ENCODE measurements around the gene KLK11.

The KLK11 gene

DNA sequence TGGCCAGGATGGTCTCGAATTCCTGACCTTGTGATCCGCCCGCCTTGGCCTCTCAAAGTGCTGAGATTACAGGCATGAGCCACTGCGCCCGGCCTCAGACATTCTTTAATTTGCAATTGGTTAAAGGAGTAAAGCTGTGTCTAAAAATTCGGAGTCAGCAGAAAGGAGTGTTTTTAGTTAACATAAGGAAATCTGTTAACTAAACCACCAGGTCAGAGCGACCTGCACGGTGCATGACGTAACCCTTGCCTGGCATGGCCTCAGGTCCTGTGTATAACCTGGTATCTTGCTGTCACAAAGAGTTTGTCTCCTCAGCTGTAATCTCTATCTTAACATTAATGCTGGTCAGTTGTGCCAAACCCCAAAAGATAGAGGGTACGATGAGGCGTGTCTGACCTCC lies 17.9 kb upstream of the KLK11 start:
- no peak for TF ChIP-seq TARDBP (IDR thresholded peaks at IDR 0.05)
- POLR2A ChIA-PET = no interaction called here
- CTCF ChIA-PET = no interaction called here
- no peak for DNase-seq (ENCODE audit: extremely low spot score)

DNA sequence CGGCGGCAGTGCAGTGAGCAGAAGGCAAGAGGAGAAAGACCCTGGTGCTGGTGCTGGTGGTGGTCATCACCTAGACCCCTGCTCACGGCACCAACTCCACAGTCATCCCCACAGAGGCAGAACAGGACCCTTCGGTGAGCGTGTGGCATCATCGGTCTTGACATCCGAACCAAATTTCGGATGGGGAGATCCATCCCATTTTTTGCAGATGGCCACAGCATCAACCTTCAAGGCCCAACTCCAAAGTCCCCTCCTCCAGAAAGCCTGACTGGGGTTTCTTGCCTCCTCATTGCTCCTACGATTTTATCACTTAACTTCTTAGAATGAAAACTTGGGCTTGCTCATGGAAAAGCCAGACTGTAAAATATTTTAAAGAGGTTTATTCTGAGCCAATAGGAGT lies 17.1 kb upstream of the KLK11 start:
- no peak for DNase-seq (ENCODE audit: extremely low spot score)
- POLR2A ChIA-PET = no interaction called here
- CTCF ChIA-PET = interaction anchor here (0.6 to 0.9 kb wide), 2 partner anchors 22 to 113 kb away, joined by 3 read pairs; no protein-coding TSS in a partner anchor
- TF ChIP-seq TARDBP (IDR thresholded peaks at IDR 0.05) = no peak
- no peak for TF ChIP-seq SUZ12 (IDR thresholded peaks at IDR 0.05)
- no peak for TF ChIP-seq L3MBTL2 (conservative IDR thresholded peaks at IDR 0.05)
- no peak for TF ChIP-seq NFRKB (IDR thresholded peaks at IDR 0.05)

DNA sequence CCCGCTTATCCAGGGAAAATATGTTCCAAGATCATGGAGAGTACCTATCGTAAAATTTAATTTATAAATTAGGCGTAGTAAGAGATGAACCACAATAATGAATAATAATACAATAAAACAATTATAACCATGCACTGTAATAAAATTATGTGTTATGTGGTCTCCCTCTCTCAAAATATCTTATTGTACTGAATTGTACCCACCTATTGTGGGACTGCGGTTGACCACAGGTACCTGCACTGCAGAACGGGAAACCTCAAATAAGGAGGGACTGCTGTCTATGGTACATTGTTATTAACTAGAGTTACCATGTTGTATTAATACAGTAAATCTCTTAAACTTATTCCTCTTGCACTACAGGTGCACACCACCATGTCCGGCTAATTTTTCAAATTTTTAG lies 13.7 kb upstream of the KLK11 start:
- DNase-seq (ENCODE audit: extremely low spot score) = no peak
- POLR2A ChIA-PET = no interaction called here
- TF ChIP-seq ZNF384 (IDR thresholded peaks at IDR 0.05) (no peak), BHLHE40 (IDR thresholded peaks at IDR 0.05; ENCODE audit: borderline replicate concordance) (no peak), SUZ12 (IDR thresholded peaks at IDR 0.05) (no peak), FOXM1 (IDR thresholded peaks at IDR 0.05; ENCODE audit: borderline replicate concordance) (no peak), SP1 (IDR thresholded peaks at IDR 0.05) (no peak), TARDBP (IDR thresholded peaks at IDR 0.05) (no peak), LEF1 (IDR thresholded peaks at IDR 0.05; ENCODE audit: borderline replicate concordance) (no peak), ELF4 (IDR thresholded peaks at IDR 0.05) (no peak), CTBP1 (IDR thresholded peaks at IDR 0.05; ENCODE audit: borderline replicate concordance) (no peak)
- TF ChIP-seq, protein P1, sequence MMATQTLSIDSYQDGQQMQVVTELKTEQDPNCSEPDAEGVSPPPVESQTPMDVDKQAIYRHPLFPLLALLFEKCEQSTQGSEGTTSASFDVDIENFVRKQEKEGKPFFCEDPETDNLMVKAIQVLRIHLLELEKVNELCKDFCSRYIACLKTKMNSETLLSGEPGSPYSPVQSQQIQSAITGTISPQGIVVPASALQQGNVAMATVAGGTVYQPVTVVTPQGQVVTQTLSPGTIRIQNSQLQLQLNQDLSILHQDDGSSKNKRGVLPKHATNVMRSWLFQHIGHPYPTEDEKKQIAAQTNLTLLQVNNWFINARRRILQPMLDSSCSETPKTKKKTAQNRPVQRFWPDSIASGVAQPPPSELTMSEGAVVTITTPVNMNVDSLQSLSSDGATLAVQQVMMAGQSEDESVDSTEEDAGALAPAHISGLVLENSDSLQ (IDR thresholded peaks at IDR 0.05) = no peak
- CTCF ChIA-PET = no interaction called here

DNA sequence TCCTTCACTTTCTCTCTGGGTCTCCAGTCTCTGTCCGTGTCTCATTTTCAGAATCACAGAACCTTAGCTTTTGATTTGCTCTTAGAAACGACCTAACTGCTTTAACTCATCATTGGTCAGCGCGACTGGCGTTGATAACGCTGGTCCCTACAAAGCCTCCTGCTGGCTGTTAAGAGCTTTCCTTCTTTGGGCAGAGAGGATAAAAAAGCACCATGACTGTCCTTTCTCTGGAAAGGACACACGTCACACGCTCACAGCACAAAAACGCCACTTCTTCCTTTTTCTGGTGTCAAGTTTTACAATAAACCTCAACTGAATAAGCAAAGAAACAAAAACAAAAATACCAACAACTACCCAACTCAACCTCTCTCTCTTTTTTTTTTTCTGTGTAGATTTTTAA lies 10.1 kb upstream of the KLK11 start:
- POLR2A ChIA-PET = no interaction called here
- CTCF ChIA-PET = interaction anchor here (0.9 kb wide), 1 partner anchor 15 kb away, joined by 3 read pairs; no protein-coding TSS in a partner anchor
- TF ChIP-seq ZNF384 (IDR thresholded peaks at IDR 0.05) (no peak), TARDBP (IDR thresholded peaks at IDR 0.05) (no peak), FOXM1 (IDR thresholded peaks at IDR 0.05; ENCODE audit: borderline replicate concordance) (no peak), FOXA1 (IDR thresholded peaks at IDR 0.05) (no peak), ARNT (IDR thresholded peaks at IDR 0.05) (no peak), L3MBTL2 (conservative IDR thresholded peaks at IDR 0.05) (no peak), LEF1 (IDR thresholded peaks at IDR 0.05; ENCODE audit: borderline replicate concordance) (no peak), SUZ12 (IDR thresholded peaks at IDR 0.05) (no peak), CTBP1 (IDR thresholded peaks at IDR 0.05; ENCODE audit: borderline replicate concordance) (no peak), BHLHE40 (IDR thresholded peaks at IDR 0.05; ENCODE audit: borderline replicate concordance) (no peak), HDGF (IDR thresholded peaks at IDR 0.05; ENCODE audit: borderline replicate concordance) (no peak), FOXK2 (IDR thresholded peaks at IDR 0.05) (no peak), SP1 (IDR thresholded peaks at IDR 0.05) (no peak), ELF4 (IDR thresholded peaks at IDR 0.05) (no peak), NFRKB (IDR thresholded peaks at IDR 0.05) (no peak)
- TF ChIP-seq, protein P1 (IDR thresholded peaks at IDR 0.05) = no peak
- DNase-seq (ENCODE audit: extremely low spot score) = no peak

DNA sequence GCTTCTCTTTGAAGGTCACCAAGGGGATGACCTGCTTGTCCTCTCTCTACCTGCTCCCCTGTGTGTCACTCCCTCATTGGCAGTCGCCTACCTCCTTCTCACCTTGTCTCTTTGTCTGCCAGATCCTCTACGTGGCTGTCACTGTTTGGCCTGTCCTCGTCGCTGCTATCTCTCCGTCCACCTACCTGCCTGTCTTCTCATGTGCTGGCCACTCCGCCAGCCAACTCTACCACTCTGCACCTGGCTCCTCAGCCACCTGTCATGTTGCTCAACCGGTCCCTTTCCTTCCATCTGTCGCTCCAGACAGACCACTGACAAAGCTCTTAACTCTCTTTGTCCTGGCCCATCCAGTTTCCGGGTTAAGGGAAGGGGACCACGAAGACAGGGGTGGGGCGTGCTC lies 8.3 kb upstream of the KLK11 start, which contains the start of gene KLK12:
KLK12 (minus strand) TSS at position 299 of the 400 bp plus-strand sequence. CDS start 381 bp downstream, outside the sequence.
- DNase-seq (ENCODE audit: extremely low spot score) = no peak
- CTCF ChIA-PET = no interaction called here
- POLR2A ChIA-PET = no interaction called here
- TF ChIP-seq ARNT (IDR thresholded peaks at IDR 0.05) (no peak), CTBP1 (IDR thresholded peaks at IDR 0.05; ENCODE audit: borderline replicate concordance) (no peak), SUZ12 (IDR thresholded peaks at IDR 0.05) (no peak), L3MBTL2 (conservative IDR thresholded peaks at IDR 0.05) (no peak), NFRKB (IDR thresholded peaks at IDR 0.05) (no peak), SP1 (IDR thresholded peaks at IDR 0.05) (no peak), LEF1 (IDR thresholded peaks at IDR 0.05; ENCODE audit: borderline replicate concordance) (no peak), FOXK2 (IDR thresholded peaks at IDR 0.05) (no peak), FOXM1 (IDR thresholded peaks at IDR 0.05; ENCODE audit: borderline replicate concordance) (no peak), BHLHE40 (IDR thresholded peaks at IDR 0.05; ENCODE audit: borderline replicate concordance) (no peak), HDGF (IDR thresholded peaks at IDR 0.05; ENCODE audit: borderline replicate concordance) (no peak), FOXA1 (IDR thresholded peaks at IDR 0.05) (no peak), TARDBP (IDR thresholded peaks at IDR 0.05) (no peak), ZNF384 (IDR thresholded peaks at IDR 0.05) (no peak), ELF4 (IDR thresholded peaks at IDR 0.05) (no peak)
- TF ChIP-seq, protein P1 (IDR thresholded peaks at IDR 0.05) = no peak

DNA sequence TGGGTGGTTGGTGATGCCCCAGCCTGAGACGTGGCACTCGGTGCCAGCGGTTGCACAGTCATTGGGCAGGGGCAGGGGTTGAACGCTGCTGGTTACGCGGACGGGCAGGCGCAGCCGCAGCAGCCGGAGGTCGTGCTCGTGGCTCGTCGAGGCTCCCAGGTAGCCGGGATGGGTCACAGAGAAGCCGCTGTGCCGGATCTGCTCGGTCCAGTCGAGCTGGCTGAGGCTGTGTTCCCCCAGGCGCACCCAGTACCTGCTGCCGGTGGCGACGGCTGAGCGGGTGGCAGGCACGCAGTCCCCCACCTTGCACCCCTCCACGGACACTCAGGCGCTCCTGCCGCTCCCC lies 5.4 kb upstream of the KLK11 start:
- no peak for DNase-seq (ENCODE audit: extremely low spot score)
- CTCF ChIA-PET = no interaction called here
- POLR2A ChIA-PET = no interaction called here
- no peak for TF ChIP-seq NFRKB (IDR thresholded peaks at IDR 0.05)
- no peak for TF ChIP-seq FOXM1 (IDR thresholded peaks at IDR 0.05; ENCODE audit: borderline replicate concordance)
- no peak for TF ChIP-seq ARNT (IDR thresholded peaks at IDR 0.05)
- TF ChIP-seq FOXA1 (IDR thresholded peaks at IDR 0.05) = no peak
- TF ChIP-seq ELF4 (IDR thresholded peaks at IDR 0.05) = no peak
- TF ChIP-seq SP1 (IDR thresholded peaks at IDR 0.05) = no peak
- no peak for TF ChIP-seq LEF1 (IDR thresholded peaks at IDR 0.05; ENCODE audit: borderline replicate concordance)
- TF ChIP-seq ZNF384 (IDR thresholded peaks at IDR 0.05) = no peak
- TF ChIP-seq L3MBTL2 (conservative IDR thresholded peaks at IDR 0.05) = no peak
- TF ChIP-seq BHLHE40 (IDR thresholded peaks at IDR 0.05; ENCODE audit: borderline replicate concordance) = no peak
- TF ChIP-seq, protein P1 (IDR thresholded peaks at IDR 0.05) = no peak
- no peak for TF ChIP-seq FOXK2 (IDR thresholded peaks at IDR 0.05)
